Panc1 (cell line): Measurements from ENCODE around the gene ATP6V0D1. TPM values are rescaled to one million over a fixed set of nuclear protein-coding genes. Genes with fewer than 3 reads are reported as not detected.
A peak's percentile ranks its signal among the peaks of the same experiment; 100 is the strongest.

Experiments used
- ATAC-seq: fragments of 200-7000 bp; cut with Tn5 transposase; 2 replicates; pipeline ENCODE4 v1.9.1; 2020; ENCODE audit warnings: mild to moderate bottlenecking, moderate library complexity
- BruUV-seq: library from RNA; stranded (reverse); fragments of 400-500 nt; replicated peaks from 2 replicates; lab custom pipeline; 2021; lab: Mats Ljungman, UMichigan
- CTCF ChIA-PET: fragments of 300-600 bp; sonication (Branson Sonifier 250); formaldehyde crosslinking; loops from one replicate; lab custom pipeline; 2022; ENCODE audit warnings: antibody characterized with exemption; lab: Charles Lee
- POLR2A ChIA-PET: fragments of 300-600 bp; sonication (Branson Sonifier 250); formaldehyde crosslinking; loops from one replicate; lab custom pipeline; 2022; ENCODE audit warnings: antibody characterized with exemption; lab: Charles Lee
- DNase-seq: peaks from one replicate; pipeline ENCODE4 v3.0.0-alpha.2; 2010; ENCODE audit warnings: low read depth, low spot score
- H3K27ac ChIP-seq: 2 replicates; pipeline ENCODE4 v1.5.1; 2011; ENCODE audit warnings: mild to moderate bottlenecking, low read length, inconsistent platforms
- H3K27me3 ChIP-seq: fragments of 200-500 bp; sonication (Bioruptor generic); 2 replicates; pipeline ENCODE4 v1.6.0; 2014; ENCODE audit warnings: low read length, inconsistent platforms; ENCODE audit not compliant: control insufficient read depth, insufficient read depth
- H3K36me3 ChIP-seq: fragments of 200-500 bp; sonication (Bioruptor generic); 2 replicates; pipeline ENCODE4 v1.5.1; 2014; ENCODE audit warnings: inconsistent platforms, mild to moderate bottlenecking, low read length, moderate library complexity; ENCODE audit not compliant: control insufficient read depth, insufficient read depth
- H3K4me1 ChIP-seq: 2 replicates; pipeline ENCODE4 v1.5.1; 2011; ENCODE audit warnings: inconsistent platforms, mild to moderate bottlenecking, low read length, moderate library complexity; ENCODE audit not compliant: control insufficient read depth, insufficient read depth
- H3K4me3 ChIP-seq, 2 experiments: 2 replicates each; pipeline ENCODE4 v1.5.1; 2011 to 2012; ENCODE audit warnings: low read depth in 2 of 2, low read length in 2 of 2, mild to moderate bottlenecking in 2 of 2, inconsistent platforms in 1 of 2, moderate library complexity in 1 of 2
- H3K9me3 ChIP-seq: fragments of 200-500 bp; sonication (Bioruptor generic); 2 replicates; pipeline ENCODE4 v1.5.1; 2014; ENCODE audit warnings: low read depth, mild to moderate bottlenecking, inconsistent platforms, low read length, moderate library complexity; ENCODE audit not compliant: control insufficient read depth, insufficient read depth
- POLR2AphosphoS5 ChIP-seq: IDR thresholded peaks from 2 replicates; pipeline ENCODE4 v1.6.1; 2012; ENCODE audit warnings: mild to moderate bottlenecking, low read depth, low read length, moderate library complexity
- SIN3A ChIP-seq: IDR thresholded peaks from 2 replicates; pipeline ENCODE4 v1.6.1; 2012; ENCODE audit warnings: low read depth, mild to moderate bottlenecking, low read length, moderate library complexity, borderline replicate concordance; ENCODE audit not compliant: insufficient read depth
- in situ Hi-C: cut with HindIII; loops from 2 replicates; pipeline ENCODE4 v1.10.0; 2016; ENCODE audit warnings: low sequenced_read_pairs, low pct_unique_long_range_greater_than_20kb
- intact Hi-C: fragments of 100-400 bp; cut with micrococcal nuclease; formaldehyde crosslinking; loops from one replicate; pipeline ENCODE4 v1.10.0; 2022; ENCODE audit not compliant: unreplicated experiment
- total RNA-seq: library from RNA; stranded (reverse); gene quantifications from one replicate; pipeline ENCODE4 v1.2.1, GENCODE V29; 2021; ENCODE audit not compliant: unreplicated experiment
- TF ChIP-seq, protein P1 (sequence below): fragments of 450-650 bp; IDR thresholded peaks from 2 replicates; pipeline ENCODE4 v1.5.1; 2017; ENCODE audit warnings: mild to moderate bottlenecking
- TF ChIP-seq, protein P2 (sequence below), 2 experiments: IDR thresholded peaks; 2 replicates each; pipeline ENCODE4 v1.6.1; 2011 to 2012; ENCODE audit warnings: low read depth in 2 of 2, control low read depth in 1 of 2, low read length in 1 of 2, mild to moderate bottlenecking in 1 of 2, moderate library complexity in 1 of 2; ENCODE audit not compliant: insufficient read depth in 1 of 2

ATP6V0D1 gene
- total RNA-seq, 1 experiment from 2014 or later, result 70.8 TPM

DNA sequence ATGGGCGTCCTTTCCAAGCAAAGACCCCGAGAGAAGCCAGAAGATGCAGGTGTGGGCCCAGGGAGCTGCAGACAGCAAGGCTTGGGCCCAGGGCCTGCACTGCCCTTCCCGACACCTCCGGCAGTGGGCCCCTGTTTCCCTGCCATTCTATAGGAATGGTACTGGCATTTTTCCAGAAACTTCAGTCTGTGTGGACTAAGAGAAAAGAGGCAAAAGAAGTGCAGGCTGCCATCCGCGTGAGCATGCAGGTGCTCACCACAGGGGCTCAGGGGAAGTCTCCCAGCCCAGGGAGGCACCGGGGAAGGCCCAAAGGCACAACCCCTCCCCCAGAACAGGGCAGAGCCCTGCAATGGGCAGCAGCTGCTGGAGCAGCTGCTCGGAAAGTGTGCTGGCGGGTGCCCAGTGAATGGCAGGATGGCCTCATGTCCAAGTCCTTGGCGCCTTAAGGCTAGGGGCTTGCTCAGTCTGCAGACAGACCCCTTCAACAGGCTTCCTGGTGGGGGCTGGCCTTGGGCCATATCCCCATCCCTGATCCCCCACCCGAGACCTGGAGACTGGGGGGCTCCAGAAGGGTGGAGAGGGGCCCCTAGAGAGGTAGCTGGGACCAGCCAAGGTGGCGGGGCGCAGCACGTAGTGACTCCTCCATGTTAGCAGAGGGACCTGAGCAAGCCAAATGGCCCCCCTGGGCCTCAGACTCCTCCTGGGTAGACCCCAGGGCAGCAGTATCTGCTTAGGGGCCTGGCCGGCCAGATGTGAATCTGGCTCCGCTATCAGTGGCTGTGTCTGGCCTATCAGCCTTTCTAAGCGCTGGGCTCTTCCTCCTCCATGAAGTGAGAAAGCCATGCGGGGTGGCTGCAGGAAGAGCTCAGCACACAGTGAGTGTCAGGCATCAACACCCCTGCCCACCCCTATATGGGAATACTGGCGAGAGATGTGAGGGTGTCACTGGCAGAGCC lies 80.9 kb downstream of the ATP6V0D1 start:
- no peaks in the 10 kb centered on the region for H3K9me3 ChIP-seq
- intact Hi-C loops (no loop called here), in situ Hi-C loops (no loop called here)
- no peak overlapping the region for H3K4me3 ChIP-seq
- ATAC-seq (peak; percentile 50), DNase-seq (no peak)
- no peaks in the 10 kb centered on the region for H3K36me3 ChIP-seq
- CTCF ChIA-PET, result interaction anchor here (0.6 to 1.2 kb wide), 5 partner anchors 9 to 139 kb away, joined by 3 read pairs; no protein-coding TSS in a partner anchor
- TF ChIP-seq, protein P1, sequence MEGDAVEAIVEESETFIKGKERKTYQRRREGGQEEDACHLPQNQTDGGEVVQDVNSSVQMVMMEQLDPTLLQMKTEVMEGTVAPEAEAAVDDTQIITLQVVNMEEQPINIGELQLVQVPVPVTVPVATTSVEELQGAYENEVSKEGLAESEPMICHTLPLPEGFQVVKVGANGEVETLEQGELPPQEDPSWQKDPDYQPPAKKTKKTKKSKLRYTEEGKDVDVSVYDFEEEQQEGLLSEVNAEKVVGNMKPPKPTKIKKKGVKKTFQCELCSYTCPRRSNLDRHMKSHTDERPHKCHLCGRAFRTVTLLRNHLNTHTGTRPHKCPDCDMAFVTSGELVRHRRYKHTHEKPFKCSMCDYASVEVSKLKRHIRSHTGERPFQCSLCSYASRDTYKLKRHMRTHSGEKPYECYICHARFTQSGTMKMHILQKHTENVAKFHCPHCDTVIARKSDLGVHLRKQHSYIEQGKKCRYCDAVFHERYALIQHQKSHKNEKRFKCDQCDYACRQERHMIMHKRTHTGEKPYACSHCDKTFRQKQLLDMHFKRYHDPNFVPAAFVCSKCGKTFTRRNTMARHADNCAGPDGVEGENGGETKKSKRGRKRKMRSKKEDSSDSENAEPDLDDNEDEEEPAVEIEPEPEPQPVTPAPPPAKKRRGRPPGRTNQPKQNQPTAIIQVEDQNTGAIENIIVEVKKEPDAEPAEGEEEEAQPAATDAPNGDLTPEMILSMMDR, result peak; percentile 64; the same call in 1 of the 2 replicates
- no peak for TF ChIP-seq SIN3A
- BruUV-seq, result no TSS peak
- H3K4me1 ChIP-seq, result no peaks in the 10 kb centered on the region
- no peaks in the 10 kb centered on the region for H3K27me3 ChIP-seq
- POLR2A ChIA-PET, result interaction anchor here (0.7 kb wide), 1 partner anchor 75 kb away, joined by 3 read pairs; no protein-coding TSS in a partner anchor
- H3K27ac ChIP-seq, result no peak overlapping the region

DNA sequence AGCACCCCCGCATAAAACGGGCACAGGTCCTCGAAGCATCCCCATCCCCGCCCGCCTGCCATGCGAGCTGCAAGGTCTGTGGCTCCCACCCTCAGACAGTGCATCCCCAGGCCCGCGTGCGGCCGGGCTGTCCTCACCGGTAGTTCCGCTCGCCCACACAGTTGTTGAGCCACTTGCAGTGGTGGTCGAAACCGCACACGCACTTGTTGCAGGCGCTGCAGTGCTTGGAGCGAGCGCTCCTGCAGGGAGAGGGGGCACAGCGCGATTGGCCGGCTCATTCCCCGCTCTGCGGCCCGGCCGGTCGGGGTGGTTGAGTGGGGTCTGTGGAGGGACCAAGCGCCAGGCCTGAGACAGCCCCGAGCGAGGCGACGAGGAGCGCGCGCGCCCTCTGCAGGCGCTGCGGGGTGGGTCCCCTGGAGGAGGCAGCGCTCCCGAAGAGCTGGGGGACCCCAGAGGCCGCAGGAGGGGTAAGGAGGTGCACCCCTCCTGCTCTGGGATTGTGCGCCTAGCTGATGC lies 81.7 kb downstream of the ATP6V0D1 start:
- ChIA-PET POLR2A (interaction anchor here (0.7 kb wide), 1 partner anchor 76 kb away, joined by 3 read pairs; no protein-coding TSS in a partner anchor), CTCF (interaction anchor here (0.6 to 1.2 kb wide), 5 partner anchors 9 to 139 kb away, joined by 3 read pairs; no protein-coding TSS in a partner anchor)
- no peak overlapping the region for H3K4me3 ChIP-seq
- no peak overlapping the region for H3K27ac ChIP-seq
- no peaks in the 10 kb centered on the region for H3K27me3 ChIP-seq
- H3K36me3 ChIP-seq, result no peaks in the 10 kb centered on the region
- no TSS peak for BruUV-seq
- in situ Hi-C loops (no loop called here), intact Hi-C loops (no loop called here)
- DNase-seq, result no peak
- ATAC-seq, result peak; percentile 80
- H3K9me3 ChIP-seq, result no peaks in the 10 kb centered on the region
- no peaks in the 10 kb centered on the region for H3K4me1 ChIP-seq
- TF ChIP-seq, protein P2, sequence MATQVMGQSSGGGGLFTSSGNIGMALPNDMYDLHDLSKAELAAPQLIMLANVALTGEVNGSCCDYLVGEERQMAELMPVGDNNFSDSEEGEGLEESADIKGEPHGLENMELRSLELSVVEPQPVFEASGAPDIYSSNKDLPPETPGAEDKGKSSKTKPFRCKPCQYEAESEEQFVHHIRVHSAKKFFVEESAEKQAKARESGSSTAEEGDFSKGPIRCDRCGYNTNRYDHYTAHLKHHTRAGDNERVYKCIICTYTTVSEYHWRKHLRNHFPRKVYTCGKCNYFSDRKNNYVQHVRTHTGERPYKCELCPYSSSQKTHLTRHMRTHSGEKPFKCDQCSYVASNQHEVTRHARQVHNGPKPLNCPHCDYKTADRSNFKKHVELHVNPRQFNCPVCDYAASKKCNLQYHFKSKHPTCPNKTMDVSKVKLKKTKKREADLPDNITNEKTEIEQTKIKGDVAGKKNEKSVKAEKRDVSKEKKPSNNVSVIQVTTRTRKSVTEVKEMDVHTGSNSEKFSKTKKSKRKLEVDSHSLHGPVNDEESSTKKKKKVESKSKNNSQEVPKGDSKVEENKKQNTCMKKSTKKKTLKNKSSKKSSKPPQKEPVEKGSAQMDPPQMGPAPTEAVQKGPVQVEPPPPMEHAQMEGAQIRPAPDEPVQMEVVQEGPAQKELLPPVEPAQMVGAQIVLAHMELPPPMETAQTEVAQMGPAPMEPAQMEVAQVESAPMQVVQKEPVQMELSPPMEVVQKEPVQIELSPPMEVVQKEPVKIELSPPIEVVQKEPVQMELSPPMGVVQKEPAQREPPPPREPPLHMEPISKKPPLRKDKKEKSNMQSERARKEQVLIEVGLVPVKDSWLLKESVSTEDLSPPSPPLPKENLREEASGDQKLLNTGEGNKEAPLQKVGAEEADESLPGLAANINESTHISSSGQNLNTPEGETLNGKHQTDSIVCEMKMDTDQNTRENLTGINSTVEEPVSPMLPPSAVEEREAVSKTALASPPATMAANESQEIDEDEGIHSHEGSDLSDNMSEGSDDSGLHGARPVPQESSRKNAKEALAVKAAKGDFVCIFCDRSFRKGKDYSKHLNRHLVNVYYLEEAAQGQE (IDR thresholded peaks at IDR 0.05; ENCODE audit: insufficient read depth in 1 of 2, low read depth in 2 of 2, low read length in 1 of 2), result no peak
- TF ChIP-seq, protein P1, result peak; percentile 88
- TF ChIP-seq SIN3A (no peak), POLR2AphosphoS5 (no peak)
